Omental fat pad (tissue), 4 donors: ENCODE data around the gene GOLM1. TPM values are rescaled to one million over a fixed set of nuclear protein-coding genes. Genes with fewer than 3 reads are reported as not detected.
"Not testable (repeated sequence)": the region's sequence is repeated elsewhere in the genome, so short reads cannot be mapped to it uniquely, and the experiment has no call there.

Experiments used
- ATAC-seq: fragments of 150-250 bp; one replicate; pipeline ENCODE4 v1.9.1; 2016; ENCODE audit warnings: mild to moderate bottlenecking, moderate library complexity; ENCODE audit not compliant: low FRiP score
- DNase-seq: peaks from one replicate; pipeline ENCODE4 v3.0.0-alpha.2; 2019; ENCODE audit warnings: low spot score
- CTCF ChIP-seq, 3 donors: fragments of 450-650 bp; IDR thresholded peaks; one replicate each; pipeline ENCODE4 v1.5.1; 2016 to 2017; ENCODE audit warnings: antibody characterized with exemption in 3 of 3, mild to moderate bottlenecking in 3 of 3, moderate library complexity in 2 of 3
- total RNA-seq, 4 donors: library from RNA; depleted of rRNA; stranded (reverse); fragments of >200 nt; gene quantifications; one replicate each; pipeline ENCODE4 v1.1.0, GENCODE V29; 2016

The GOLM1 gene
- total RNA-seq, 4 donors from 2014 or later = 16.1 to 31.7 (median 22.1) TPM

GRCh38 chr9:86061972-86062739 is 37.2 kb downstream of the GOLM1 start:
- DNase-seq (no peak), ATAC-seq (no peak)
- TF ChIP-seq CTCF (IDR thresholded peaks at IDR 0.05) = no peak

GRCh38 chr9:86057491-86057890 is 41.9 kb downstream of the GOLM1 start:
- no peak for TF ChIP-seq CTCF (IDR thresholded peaks at IDR 0.05)
- DNase-seq (no peak), ATAC-seq (no peak)

GRCh38 chr9:86054695-86055094 is 44.7 kb downstream of the GOLM1 start:
- TF ChIP-seq CTCF (IDR thresholded peaks at IDR 0.05) = no peak
- DNase-seq (no peak), ATAC-seq (no peak)

- no peak for ATAC-seq
- no peak for TF ChIP-seq CTCF (IDR thresholded peaks at IDR 0.05)
- no peak for DNase-seq
These were observed 46.5 kb downstream of the GOLM1 start for GRCh38 chr9:86052556-86053468.

- DNase-seq, ATAC-seq: not testable (repeated sequence)
These were observed 51.2 kb downstream of the GOLM1 start for GRCh38 chr9:86048018-86048742.

- no peak for ATAC-seq
- DNase-seq = no peak
- TF ChIP-seq CTCF (IDR thresholded peaks at IDR 0.05) = no peak
These were observed 52.0 kb downstream of the GOLM1 start for GRCh38 chr9:86047361-86047760.

- DNase-seq = no peak
These were observed 52.4 kb downstream of the GOLM1 start for GRCh38 chr9:86046930-86047341.

More at GRCh38 chr9:86046930-86047341, 52.4 kb downstream of the GOLM1 start:
- no peak for TF ChIP-seq CTCF (IDR thresholded peaks at IDR 0.05)
- no peak for ATAC-seq
